Rectal smooth muscle tissue (tissue), 1 donor: ENCODE measurements around the gene CFAP97D2.
"Not testable (repeated sequence)": the region's sequence is repeated elsewhere in the genome, so short reads cannot be mapped to it uniquely, and the experiment has no call there.

Experiments used
- H3K27ac ChIP-seq: one replicate; pipeline ENCODE4 v1.7.0; 2013; ENCODE audit warnings: low read depth, low read length, inconsistent platforms
- H3K27me3 ChIP-seq: one replicate; pipeline ENCODE4 v1.7.0; 2013; ENCODE audit warnings: low read length; ENCODE audit not compliant: control insufficient read depth, insufficient read depth
- H3K36me3 ChIP-seq: one replicate; pipeline ENCODE4 v1.7.0; 2013; ENCODE audit warnings: low read length; ENCODE audit not compliant: control insufficient read depth, insufficient read depth
- H3K4me1 ChIP-seq: one replicate; pipeline ENCODE4 v1.7.0; 2013; ENCODE audit warnings: low read length; ENCODE audit not compliant: control insufficient read depth, insufficient read depth
- H3K4me3 ChIP-seq: one replicate; pipeline ENCODE4 v1.7.0; 2013; ENCODE audit warnings: low read length
- H3K9ac ChIP-seq: one replicate; pipeline ENCODE4 v1.7.0; 2013; ENCODE audit warnings: low read length

The CFAP97D2 gene

GRCh38 chr13:114179087-114179658 is at the start of gene CFAP97D2:
Gene CFAP97D2, plus strand, starts transcription at chr13:114179257. Its CDS starts 74 bp downstream, at chr13:114179331.
- Histone ChIP-seq H3K27ac (no peak within 1 kb of the TSS), H3K27me3 (no peaks in the 10 kb centered on the region), H3K9ac (no peak within 1 kb of the TSS), H3K4me3 (no peak within 1 kb of the TSS), H3K4me1 (no peaks in the 10 kb centered on the region), H3K36me3 (no peaks in the 10 kb centered on the region)

- peak overlapping the region; percentile 9 for H3K27ac ChIP-seq
- no peaks in the 10 kb centered on the region for H3K36me3 ChIP-seq
- H3K4me1 ChIP-seq, result peaks cover 19% of the 10 kb centered on the region
- H3K4me3 ChIP-seq, result peak overlapping the region; percentile 95
- H3K9ac ChIP-seq, result no peak overlapping the region
- peaks cover 2% of the 10 kb centered on the region for H3K27me3 ChIP-seq
These were observed 49.4 kb upstream of the CFAP97D2 start for GRCh38 chr13:114129649-114130062.

GRCh38 chr13:114130131-114130836 is 48.8 kb upstream of the CFAP97D2 start:
- Histone ChIP-seq H3K36me3 (no peaks in the 10 kb centered on the region), H3K27ac (peak overlapping the region; percentile 72), H3K9ac (no peak overlapping the region), H3K4me1 (peaks cover 19% of the 10 kb centered on the region), H3K4me3 (peak overlapping the region; percentile 95), H3K27me3 (peaks cover 2% of the 10 kb centered on the region)

GRCh38 chr13:114130837-114131582 is 48.0 kb upstream of the CFAP97D2 start:
- peak overlapping the region; percentile 40 for H3K9ac ChIP-seq
- H3K36me3 ChIP-seq, result no peaks in the 10 kb centered on the region
- peak overlapping the region; percentile 72 for H3K27ac ChIP-seq
- peak overlapping the region; percentile 95 for H3K4me3 ChIP-seq
- H3K27me3 ChIP-seq, result peaks cover 2% of the 10 kb centered on the region
- peaks cover 19% of the 10 kb centered on the region for H3K4me1 ChIP-seq

- Histone ChIP-seq H3K27ac (peak overlapping the region; percentile 72), H3K4me1 (peaks cover 19% of the 10 kb centered on the region), H3K36me3 (no peaks in the 10 kb centered on the region), H3K9ac (peak overlapping the region; percentile 52), H3K4me3 (peak overlapping the region; percentile 95), H3K27me3 (peaks cover 2% of the 10 kb centered on the region)
These were observed 47.3 kb upstream of the CFAP97D2 start for GRCh38 chr13:114131583-114132418.

GRCh38 chr13:114132419-114133121 is 46.5 kb upstream of the CFAP97D2 start, which contains the start of gene RASA3:
Gene RASA3, minus strand, starts transcription at chr13:114132623. Its CDS starts 134 bp downstream, at chr13:114132489.
- Histone ChIP-seq H3K4me1 (peaks cover 19% of the 10 kb centered on the region), H3K4me3 (peak within 1 kb of the TSS; percentile 95), H3K9ac (peak within 1 kb of the TSS; percentile 52), H3K36me3 (no peaks in the 10 kb centered on the region), H3K27me3 (peaks cover 2% of the 10 kb centered on the region), H3K27ac (peak within 1 kb of the TSS; percentile 72)

GRCh38 chr13:114133126-114133525 is 45.9 kb upstream of the CFAP97D2 start:
- not testable (repeated sequence) for H3K4me3 ChIP-seq, H3K9ac ChIP-seq, H3K27me3 ChIP-seq, H3K36me3 ChIP-seq, H3K27ac ChIP-seq
- peaks cover 16% of the 10 kb centered on the region for H3K4me1 ChIP-seq

- H3K4me3 ChIP-seq, H3K27ac ChIP-seq, H3K27me3 ChIP-seq, H3K36me3 ChIP-seq, H3K9ac ChIP-seq: not testable (repeated sequence)
- H3K4me1 ChIP-seq, result peaks cover 12% of the 10 kb centered on the region
These were observed 45.5 kb upstream of the CFAP97D2 start for GRCh38 chr13:114133552-114133951.

- Histone ChIP-seq H3K4me1 (peaks cover 8% of the 10 kb centered on the region), H3K4me3 (no peak overlapping the region), H3K9ac (no peak overlapping the region), H3K27me3 (peaks cover 2% of the 10 kb centered on the region), H3K36me3 (no peaks in the 10 kb centered on the region), H3K27ac (no peak overlapping the region)
These were observed 44.7 kb upstream of the CFAP97D2 start for GRCh38 chr13:114134111-114134943.

GRCh38 chr13:114134944-114135610 is 44.0 kb upstream of the CFAP97D2 start:
- H3K4me3 ChIP-seq, result no peak overlapping the region
- H3K27me3 ChIP-seq, result peaks cover under 1% of the 10 kb centered on the region
- peaks cover 6% of the 10 kb centered on the region for H3K4me1 ChIP-seq
- H3K9ac ChIP-seq, result no peak overlapping the region
- no peak overlapping the region for H3K27ac ChIP-seq
- no peaks in the 10 kb centered on the region for H3K36me3 ChIP-seq
